Astrocyte (in vitro differentiated cells and primary cell): Measurements from ENCODE around the gene SHCBP1L. TPM values are rescaled to one million over a fixed set of nuclear protein-coding genes. Genes with fewer than 3 reads are reported as not detected.
A peak's percentile ranks its signal among the peaks of the same experiment; 100 is the strongest.

Experiments used
- DNase-seq: peaks from one replicate; pipeline ENCODE4 v3.0.0-alpha.2; 2010; ENCODE audit warnings: low read depth
- FAIRE-seq: peaks from 2 replicates; lab custom pipeline; 2011; peaks lifted over from hg19 to GRCh38; lab: Jason Lieb, UNC
- H2AFZ ChIP-seq: 2 replicates; pipeline ENCODE4 v1.6.0; 2012; ENCODE audit warnings: low read depth, low read length, inconsistent platforms
- H3K27ac ChIP-seq: 2 replicates; pipeline ENCODE4 v1.5.1; 2011; ENCODE audit warnings: low read depth, low read length, inconsistent platforms
- H3K27me3 ChIP-seq: 2 replicates; pipeline ENCODE4 v1.6.0; 2011; ENCODE audit warnings: low read length, inconsistent platforms; ENCODE audit not compliant: insufficient read depth
- H3K36me3 ChIP-seq: 2 replicates; pipeline ENCODE4 v1.5.1; 2011; ENCODE audit warnings: low read length, inconsistent platforms; ENCODE audit not compliant: insufficient read depth
- H3K4me1 ChIP-seq: 2 replicates; pipeline ENCODE4 v1.5.1; 2011; ENCODE audit warnings: low read length, inconsistent platforms; ENCODE audit not compliant: insufficient read depth
- H3K4me2 ChIP-seq: 2 replicates; pipeline ENCODE4 v1.6.0; 2012; ENCODE audit warnings: low read length, inconsistent platforms
- H3K4me3 ChIP-seq: 2 replicates; pipeline ENCODE4 v1.5.1; 2011; ENCODE audit warnings: low read depth, mild to moderate bottlenecking, low read length, inconsistent platforms; ENCODE audit not compliant: insufficient read depth
- H3K79me2 ChIP-seq: 2 replicates; pipeline ENCODE4 v1.6.0; 2012; ENCODE audit warnings: mild to moderate bottlenecking, low read length, inconsistent platforms; ENCODE audit not compliant: insufficient read depth
- H3K9ac ChIP-seq: 2 replicates; pipeline ENCODE4 v1.6.0; 2012; ENCODE audit warnings: mild to moderate bottlenecking, low read length, inconsistent platforms
- H3K9me3 ChIP-seq: 2 replicates; pipeline ENCODE4 v1.5.1; 2012; ENCODE audit warnings: low read depth, mild to moderate bottlenecking, low read length, inconsistent platforms; ENCODE audit not compliant: insufficient read depth
- H4K20me1 ChIP-seq: 2 replicates; pipeline ENCODE4 v1.6.0; 2012; ENCODE audit warnings: low read length, inconsistent platforms; ENCODE audit not compliant: insufficient read depth
- H3K27ac Mint-ChIP-seq: one replicate; pipeline ENCODE4 v1.8.0; 2021; ENCODE audit warnings: mild to moderate bottlenecking, mixed read lengths; ENCODE audit not compliant: unreplicated experiment
- H3K27me3 Mint-ChIP-seq: one replicate; pipeline ENCODE4 v1.8.0; 2021; ENCODE audit warnings: low read depth, mixed read lengths; ENCODE audit not compliant: unreplicated experiment
- H3K36me3 Mint-ChIP-seq: one replicate; pipeline ENCODE4 v1.8.0; 2021; ENCODE audit warnings: low read depth, mixed read lengths; ENCODE audit not compliant: unreplicated experiment
- H3K4me1 Mint-ChIP-seq: one replicate; pipeline ENCODE4 v1.8.0; 2021; ENCODE audit warnings: low read depth, mixed read lengths; ENCODE audit not compliant: unreplicated experiment
- H3K4me3 Mint-ChIP-seq: one replicate; pipeline ENCODE4 v1.8.0; 2021; ENCODE audit warnings: mild to moderate bottlenecking, moderate library complexity, mixed read lengths; ENCODE audit not compliant: unreplicated experiment
- H3K9me3 Mint-ChIP-seq: one replicate; pipeline ENCODE4 v1.8.0; 2021; ENCODE audit warnings: mild to moderate bottlenecking, mixed read lengths; ENCODE audit not compliant: unreplicated experiment
- EZH2 ChIP-seq: IDR thresholded peaks from 2 replicates; pipeline ENCODE4 v1.6.1; 2012; ENCODE audit warnings: mild to moderate bottlenecking, low read length, inconsistent platforms; ENCODE audit not compliant: insufficient read depth
- total RNA-seq: library from RNA; stranded (reverse); gene quantifications from 2 replicates; pipeline ENCODE4 v1.2.1, GENCODE V29; 2021
- TF ChIP-seq, protein P1 (sequence below): IDR thresholded peaks from 2 replicates; pipeline ENCODE4 v1.5.1; 2011; ENCODE audit warnings: low read depth, mild to moderate bottlenecking, inconsistent platforms, low read length, moderate library complexity; ENCODE audit not compliant: insufficient read depth

The SHCBP1L gene
- total RNA-seq, 1 donor from 2014 or later, result not detected

DNA sequence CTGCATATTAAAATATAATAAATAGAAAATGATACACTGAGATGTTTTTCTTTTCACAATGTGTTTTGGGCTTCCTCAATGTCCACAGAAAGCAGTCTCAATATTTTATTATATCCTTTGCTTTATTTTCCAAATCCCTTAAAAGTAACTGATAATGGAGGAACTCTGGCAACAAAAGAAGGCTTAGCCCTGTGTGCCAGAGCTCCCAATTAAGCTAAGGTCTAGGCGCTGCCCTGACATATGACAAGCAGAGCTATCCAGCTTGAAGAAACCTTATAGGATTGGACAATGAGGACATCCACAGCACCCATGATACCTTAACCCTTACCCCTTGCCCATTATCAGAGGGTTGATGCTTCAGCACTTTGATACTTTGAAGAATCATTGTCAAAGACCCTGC, 12.9 kb upstream of the SHCBP1L start:
- H3K9ac ChIP-seq, result no peak overlapping the region
- no peaks in the 10 kb centered on the region for H3K36me3 Mint-ChIP-seq
- FAIRE-seq, result no peak
- peaks cover 16% of the 10 kb centered on the region for H3K4me1 Mint-ChIP-seq
- no peaks in the 10 kb centered on the region for H3K9me3 ChIP-seq
- H3K27ac ChIP-seq, result no peak overlapping the region
- no peak overlapping the region for H3K27ac Mint-ChIP-seq
- peaks cover 16% of the 10 kb centered on the region for H3K4me1 ChIP-seq
- no peak overlapping the region for H3K4me3 ChIP-seq
- TF ChIP-seq EZH2, result no peak
- TF ChIP-seq, protein P1, sequence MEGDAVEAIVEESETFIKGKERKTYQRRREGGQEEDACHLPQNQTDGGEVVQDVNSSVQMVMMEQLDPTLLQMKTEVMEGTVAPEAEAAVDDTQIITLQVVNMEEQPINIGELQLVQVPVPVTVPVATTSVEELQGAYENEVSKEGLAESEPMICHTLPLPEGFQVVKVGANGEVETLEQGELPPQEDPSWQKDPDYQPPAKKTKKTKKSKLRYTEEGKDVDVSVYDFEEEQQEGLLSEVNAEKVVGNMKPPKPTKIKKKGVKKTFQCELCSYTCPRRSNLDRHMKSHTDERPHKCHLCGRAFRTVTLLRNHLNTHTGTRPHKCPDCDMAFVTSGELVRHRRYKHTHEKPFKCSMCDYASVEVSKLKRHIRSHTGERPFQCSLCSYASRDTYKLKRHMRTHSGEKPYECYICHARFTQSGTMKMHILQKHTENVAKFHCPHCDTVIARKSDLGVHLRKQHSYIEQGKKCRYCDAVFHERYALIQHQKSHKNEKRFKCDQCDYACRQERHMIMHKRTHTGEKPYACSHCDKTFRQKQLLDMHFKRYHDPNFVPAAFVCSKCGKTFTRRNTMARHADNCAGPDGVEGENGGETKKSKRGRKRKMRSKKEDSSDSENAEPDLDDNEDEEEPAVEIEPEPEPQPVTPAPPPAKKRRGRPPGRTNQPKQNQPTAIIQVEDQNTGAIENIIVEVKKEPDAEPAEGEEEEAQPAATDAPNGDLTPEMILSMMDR, result no peak
- H3K4me2 ChIP-seq, result no peak overlapping the region
- no peak overlapping the region for H3K4me3 Mint-ChIP-seq
- H4K20me1 ChIP-seq, result no peaks in the 10 kb centered on the region
- no peaks in the 10 kb centered on the region for H3K79me2 ChIP-seq
- no peak overlapping the region for H2AFZ ChIP-seq
- H3K36me3 ChIP-seq, result no peaks in the 10 kb centered on the region
- no peaks in the 10 kb centered on the region for H3K27me3 ChIP-seq
- H3K9me3 Mint-ChIP-seq, result no peaks in the 10 kb centered on the region
- no peak for DNase-seq
- H3K27me3 Mint-ChIP-seq, result no peaks in the 10 kb centered on the region

- H3K9me3 ChIP-seq, result no peaks in the 10 kb centered on the region
- H2AFZ ChIP-seq, result no peak overlapping the region
- Mint-ChIP-seq H3K36me3 (no peaks in the 10 kb centered on the region), H3K27me3 (no peaks in the 10 kb centered on the region), H3K4me3 (no peak overlapping the region), H3K27ac (peak overlapping the region; percentile 6), H3K9me3 (no peaks in the 10 kb centered on the region), H3K4me1 (peaks cover 16% of the 10 kb centered on the region)
- no peaks in the 10 kb centered on the region for H4K20me1 ChIP-seq
- no peak for TF ChIP-seq EZH2
- TF ChIP-seq, protein P1, result no peak
- no peak overlapping the region for H3K4me2 ChIP-seq
- no peaks in the 10 kb centered on the region for H3K27me3 ChIP-seq
- H3K9ac ChIP-seq, result no peak overlapping the region
- FAIRE-seq (no peak), DNase-seq (no peak)
- no peaks in the 10 kb centered on the region for H3K36me3 ChIP-seq
- no peak overlapping the region for H3K27ac ChIP-seq
- H3K4me3 ChIP-seq, result no peak overlapping the region
- H3K79me2 ChIP-seq, result no peaks in the 10 kb centered on the region
- peaks cover 16% of the 10 kb centered on the region for H3K4me1 ChIP-seq
Measured at GRCh38 chr1:182965096-182965495, 12.1 kb upstream of the SHCBP1L start.

DNA sequence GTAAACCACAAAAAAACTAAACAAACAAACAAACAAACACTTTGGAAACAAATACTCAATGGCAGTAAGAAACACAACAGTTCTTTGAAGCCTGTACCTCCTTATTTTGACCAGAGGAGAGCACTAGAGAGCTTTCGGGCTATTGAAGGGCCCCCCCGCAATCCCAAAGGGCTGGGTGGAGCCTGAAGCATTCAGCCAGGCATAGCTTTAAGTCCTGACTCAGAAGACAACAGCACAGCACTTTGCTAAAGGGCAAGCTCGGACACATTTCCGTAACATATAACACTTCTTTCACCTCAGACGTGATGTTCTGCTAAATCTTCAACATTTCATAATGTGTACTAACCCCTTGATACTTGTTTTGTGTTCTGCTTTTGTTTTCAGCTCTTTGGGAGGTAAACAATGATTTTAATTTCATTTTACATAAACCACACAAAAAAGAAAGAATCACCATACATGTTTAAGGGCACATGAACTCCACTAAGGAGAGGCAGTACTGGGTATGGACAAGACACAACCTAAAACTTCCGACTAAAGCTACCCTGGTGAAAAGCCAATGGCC, 9.7 kb upstream of the SHCBP1L start:
- H3K4me3 Mint-ChIP-seq, result no peak overlapping the region
- peak overlapping the region; percentile 46 for H3K4me3 ChIP-seq
- H3K27me3 Mint-ChIP-seq, result no peaks in the 10 kb centered on the region
- TF ChIP-seq, protein P1, result peak; percentile 85
- no peak for TF ChIP-seq EZH2
- H3K36me3 Mint-ChIP-seq, result no peaks in the 10 kb centered on the region
- H3K9me3 ChIP-seq, result no peaks in the 10 kb centered on the region
- H3K9ac ChIP-seq, result peak overlapping the region; percentile 76
- FAIRE-seq (peak; percentile 73), DNase-seq (peak; percentile 77)
- H3K27ac ChIP-seq, result peak overlapping the region; percentile 81
- H3K27me3 ChIP-seq, result no peaks in the 10 kb centered on the region
- peaks cover 9% of the 10 kb centered on the region for H3K4me1 Mint-ChIP-seq
- H4K20me1 ChIP-seq, result no peaks in the 10 kb centered on the region
- peak overlapping the region; percentile 65 for H2AFZ ChIP-seq
- H3K4me1 ChIP-seq, result peaks cover 5% of the 10 kb centered on the region
- peak overlapping the region; percentile 81 for H3K4me2 ChIP-seq
- no peaks in the 10 kb centered on the region for H3K79me2 ChIP-seq
- peak overlapping the region; percentile 92 for H3K27ac Mint-ChIP-seq
- H3K9me3 Mint-ChIP-seq, result no peaks in the 10 kb centered on the region
- H3K36me3 ChIP-seq, result no peaks in the 10 kb centered on the region
